HepG2 (cell line): Measurements from ENCODE around the gene AJM1. TPM values are rescaled to one million over a fixed set of nuclear protein-coding genes. Genes with fewer than 3 reads are reported as not detected.

Source experiments
- CEBPG ChIP-seq: IDR thresholded peaks from 2 replicates; pipeline ENCODE4 v1.6.1; 2016
- DBP ChIP-seq: sonication (generic); formaldehyde crosslinking; IDR thresholded peaks from 2 replicates; pipeline ENCODE4 v1.4.0; 2020; ENCODE audit warnings: missing genetic modification reagents; ENCODE audit errors: not compliant biosample characterization
- HOMEZ ChIP-seq: IDR thresholded peaks from 2 replicates; pipeline ENCODE4 v1.6.1; 2016; ENCODE audit warnings: low read depth
- NCOR1 ChIP-seq: fragments of 200-600 bp; sonication (generic); IDR thresholded peaks from 2 replicates; pipeline ENCODE4 v1.7.0; 2017; ENCODE audit warnings: antibody characterized with exemption, low read length, borderline replicate concordance
- PTBP1 ChIP-seq: fragments of 200-400 bp; formaldehyde crosslinking; IDR thresholded peaks from 2 replicates; pipeline ENCODE4 v1.6.1; 2018; ENCODE audit warnings: low read length, low read depth; ENCODE audit not compliant: poor library complexity, severe bottlenecking
- RARA ChIP-seq: IDR thresholded peaks from 2 replicates; pipeline ENCODE4 v1.6.1; 2016; ENCODE audit warnings: missing genetic modification reagents, missing compliant biosample characterization
- ZMYM4 ChIP-seq: sonication (generic); formaldehyde crosslinking; IDR thresholded peaks from 2 replicates; pipeline ENCODE4 v1.8.1; 2023; ENCODE audit warnings: mild to moderate bottlenecking, missing genetic modification reagents
- ZNF12 ChIP-seq: sonication (generic); formaldehyde crosslinking; IDR thresholded peaks from 2 replicates; pipeline ENCODE4 v1.5.0; 2020; ENCODE audit warnings: missing genetic modification reagents
- ZNF3 ChIP-seq: IDR thresholded peaks from 2 replicates; pipeline ENCODE4 v1.7.0; 2017; ENCODE audit warnings: inconsistent platforms
- ZNF432 ChIP-seq: sonication (generic); formaldehyde crosslinking; IDR thresholded peaks from 2 replicates; pipeline ENCODE4 v1.5.0; 2020; ENCODE audit warnings: missing genetic modification reagents, mild to moderate bottlenecking, borderline replicate concordance
- ZNF616 ChIP-seq: sonication (generic); formaldehyde crosslinking; IDR thresholded peaks from 2 replicates; pipeline ENCODE4 v1.5.0; 2020; ENCODE audit warnings: low read depth, mild to moderate bottlenecking, missing genetic modification reagents
- ZNF800 ChIP-seq: sonication (generic); formaldehyde crosslinking; IDR thresholded peaks from 2 replicates; pipeline ENCODE4 v1.4.0; 2020; ENCODE audit warnings: missing genetic modification reagents
- polyA plus RNA-seq, 8 experiments: library from polyadenylated mRNA; depleted of rRNA in 3 of 8; stranded (reverse) in 7 of 8; unstranded in 1 of 8; fragments of >200 nt; fragmentation: Illumina TruSeq in 4 of 8; extraction: Trizol in 4 of 8; gene quantifications; 2 replicates each; pipeline versions ENCODE4 v1.2.1 to v1.2.3, GENCODE V29; 2011 to 2016; ENCODE audit warnings: low read depth in 4 of 8, missing spikeins in 1 of 8, mixed read lengths in 1 of 8; ENCODE audit not compliant: insufficient read depth in 1 of 8
- total RNA-seq, 5 experiments: library from RNA; depleted of rRNA; stranded (reverse); fragments of >200 nt; fragmentation: Illumina TruSeq; extraction: Trizol; gene quantifications; 2 replicates each; pipeline ENCODE4 v1.2.3, GENCODE V29; 2016; ENCODE audit warnings: low read depth in 1 of 5
- TF ChIP-seq, protein P1 (sequence below): sonication (generic); formaldehyde crosslinking; IDR thresholded peaks from 2 replicates; pipeline ENCODE4 v1.4.0; 2020; ENCODE audit warnings: mild to moderate bottlenecking, missing genetic modification reagents
- TF ChIP-seq, protein P2 (sequence below): sonication (generic); formaldehyde crosslinking; IDR thresholded peaks from 2 replicates; pipeline ENCODE4 v1.9.0; 2022; ENCODE audit warnings: missing genetic modification reagents, mild to moderate bottlenecking, borderline replicate concordance

The AJM1 gene
- total and polyA plus RNA-seq, 2 of the 13 experiments (the other 11 are each of a cell fraction or from before 2014, with no cell fraction given), result 1.1 to 1.2 TPM

- TF ChIP-seq, protein P1, sequence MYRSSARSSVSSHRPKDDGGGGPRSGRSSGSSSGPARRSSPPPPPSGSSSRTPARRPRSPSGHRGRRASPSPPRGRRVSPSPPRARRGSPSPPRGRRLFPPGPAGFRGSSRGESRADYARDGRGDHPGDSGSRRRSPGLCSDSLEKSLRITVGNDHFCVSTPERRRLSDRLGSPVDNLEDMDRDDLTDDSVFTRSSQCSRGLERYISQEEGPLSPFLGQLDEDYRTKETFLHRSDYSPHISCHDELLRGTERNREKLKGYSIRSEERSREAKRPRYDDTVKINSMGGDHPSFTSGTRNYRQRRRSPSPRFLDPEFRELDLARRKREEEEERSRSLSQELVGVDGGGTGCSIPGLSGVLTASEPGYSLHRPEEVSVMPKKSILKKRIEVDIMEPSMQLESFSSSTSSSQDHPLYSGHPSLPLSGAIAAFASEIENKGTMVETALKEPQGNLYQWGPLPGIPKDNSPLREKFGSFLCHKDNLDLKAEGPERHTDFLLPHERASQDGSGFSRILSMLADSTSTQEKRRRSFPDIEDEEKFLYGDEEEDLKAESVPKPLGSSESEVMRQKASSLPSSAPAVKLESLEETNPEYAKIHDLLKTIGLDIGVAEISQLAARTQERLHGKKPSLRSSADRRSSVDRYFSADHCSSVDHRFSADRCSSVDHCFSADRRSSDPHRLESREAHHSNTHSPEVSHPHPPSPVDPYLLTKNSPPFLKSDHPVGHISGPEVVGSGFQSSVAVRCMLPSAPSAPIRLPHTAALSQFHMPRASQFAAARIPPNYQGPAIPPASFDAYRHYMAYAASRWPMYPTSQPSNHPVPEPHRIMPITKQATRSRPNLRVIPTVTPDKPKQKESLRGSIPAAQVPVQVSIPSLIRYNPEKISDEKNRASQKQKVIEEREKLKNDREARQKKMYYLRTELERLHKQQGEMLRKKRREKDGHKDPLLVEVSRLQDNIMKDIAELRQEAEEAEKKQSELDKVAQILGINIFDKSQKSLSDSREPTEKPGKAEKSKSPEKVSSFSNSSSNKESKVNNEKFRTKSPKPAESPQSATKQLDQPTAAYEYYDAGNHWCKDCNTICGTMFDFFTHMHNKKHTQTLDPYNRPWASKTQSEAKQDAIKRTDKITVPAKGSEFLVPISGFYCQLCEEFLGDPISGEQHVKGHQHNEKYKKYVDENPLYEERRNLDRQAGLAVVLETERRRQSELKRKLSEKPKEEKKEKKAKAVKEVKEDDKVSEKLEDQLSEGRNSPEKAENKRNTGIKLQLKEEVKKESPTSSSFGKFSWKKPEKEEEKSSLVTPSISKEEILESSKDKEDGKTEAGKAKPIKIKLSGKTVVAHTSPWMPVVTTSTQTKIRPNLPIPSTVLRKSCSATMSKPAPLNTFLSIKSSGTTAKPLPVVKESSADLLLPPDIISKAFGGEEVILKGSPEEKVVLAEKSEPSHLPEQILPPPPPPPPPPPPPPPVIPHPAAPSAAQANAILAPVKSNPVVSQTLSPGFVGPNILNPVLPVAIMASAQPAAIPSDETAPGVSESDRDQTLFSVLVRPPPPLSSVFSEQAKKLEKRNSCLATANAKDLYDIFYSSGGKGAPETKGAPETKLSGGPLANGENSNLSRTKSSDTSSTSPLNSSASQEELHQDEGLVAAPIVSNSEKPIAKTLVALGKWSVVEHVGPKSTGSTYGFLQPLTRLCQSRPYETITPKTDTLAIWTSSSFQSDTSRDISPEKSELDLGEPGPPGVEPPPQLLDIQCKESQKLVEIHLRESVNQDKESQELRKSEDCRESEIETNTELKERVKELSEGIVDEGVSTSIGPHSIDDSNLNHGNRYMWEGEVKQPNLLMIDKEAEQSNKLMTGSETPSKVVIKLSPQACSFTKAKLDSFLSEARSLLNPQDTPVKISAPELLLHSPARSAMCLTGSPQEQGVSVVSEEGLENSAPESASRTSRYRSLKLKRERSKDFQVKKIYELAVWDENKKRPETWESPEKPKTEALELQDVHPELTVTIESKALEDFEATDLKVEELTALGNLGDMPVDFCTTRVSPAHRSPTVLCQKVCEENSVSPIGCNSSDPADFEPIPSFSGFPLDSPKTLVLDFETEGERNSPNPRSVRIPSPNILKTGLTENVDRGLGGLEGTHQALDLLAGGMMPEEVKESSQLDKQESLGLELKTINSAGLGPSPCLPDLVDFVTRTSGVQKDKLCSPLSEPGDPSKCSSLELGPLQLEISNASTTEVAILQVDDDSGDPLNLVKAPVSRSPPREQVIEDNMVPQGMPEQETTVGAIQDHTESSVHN (CRISPR knock-in tag), result no peak
- TF ChIP-seq NCOR1, result no peak
- no peak for TF ChIP-seq ZNF3
- no peak for TF ChIP-seq PTBP1
- TF ChIP-seq, protein P2, sequence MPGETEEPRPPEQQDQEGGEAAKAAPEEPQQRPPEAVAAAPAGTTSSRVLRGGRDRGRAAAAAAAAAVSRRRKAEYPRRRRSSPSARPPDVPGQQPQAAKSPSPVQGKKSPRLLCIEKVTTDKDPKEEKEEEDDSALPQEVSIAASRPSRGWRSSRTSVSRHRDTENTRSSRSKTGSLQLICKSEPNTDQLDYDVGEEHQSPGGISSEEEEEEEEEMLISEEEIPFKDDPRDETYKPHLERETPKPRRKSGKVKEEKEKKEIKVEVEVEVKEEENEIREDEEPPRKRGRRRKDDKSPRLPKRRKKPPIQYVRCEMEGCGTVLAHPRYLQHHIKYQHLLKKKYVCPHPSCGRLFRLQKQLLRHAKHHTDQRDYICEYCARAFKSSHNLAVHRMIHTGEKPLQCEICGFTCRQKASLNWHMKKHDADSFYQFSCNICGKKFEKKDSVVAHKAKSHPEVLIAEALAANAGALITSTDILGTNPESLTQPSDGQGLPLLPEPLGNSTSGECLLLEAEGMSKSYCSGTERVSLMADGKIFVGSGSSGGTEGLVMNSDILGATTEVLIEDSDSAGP (CRISPR knock-in tag), result no peak
- no peak for TF ChIP-seq HOMEZ (CRISPR knock-in tag)
- TF ChIP-seq ZNF616, result no peak
- no peak for TF ChIP-seq ZNF800 (CRISPR knock-in tag)
- TF ChIP-seq ZNF432 (CRISPR knock-in tag), result no peak
- no peak for TF ChIP-seq ZMYM4 (CRISPR knock-in tag)
- TF ChIP-seq DBP (CRISPR knock-in tag), result no peak
- TF ChIP-seq RARA, result no peak
- TF ChIP-seq CEBPG (CRISPR knock-in tag), result no peak
- TF ChIP-seq ZNF12 (CRISPR knock-in tag), result no peak
Observed at GRCh38 chr9:136847088-136847825, 5.0 kb downstream of the AJM1 start (continued).
